Esophagus squamous epithelium (tissue), 4 donors: ENCODE data around the gene PUS7.

Experiments used
- POLR2A ChIP-seq, 4 donors: fragments of 450-650 bp; IDR thresholded peaks; one replicate each; pipeline ENCODE4 v1.6.1; 2017; ENCODE audit warnings: antibody characterized with exemption in 4 of 4, mild to moderate bottlenecking in 4 of 4, moderate library complexity in 3 of 4
- TF ChIP-seq, protein P1 (sequence below), 6 experiments: fragments of 450-650 bp in 4 of 6; fragments of 200-600 bp in 2 of 6; sonication (generic) in 2 of 6; IDR thresholded peaks; one replicate each; pipeline ENCODE4 v1.5.1; 2016 to 2019; ENCODE audit warnings: antibody characterized with exemption in 6 of 6, mild to moderate bottlenecking in 4 of 6, moderate library complexity in 4 of 6

GRCh38 chr7:105489409-105489808 is 32.7 kb downstream of the PUS7 start:
- TF ChIP-seq, protein P1, sequence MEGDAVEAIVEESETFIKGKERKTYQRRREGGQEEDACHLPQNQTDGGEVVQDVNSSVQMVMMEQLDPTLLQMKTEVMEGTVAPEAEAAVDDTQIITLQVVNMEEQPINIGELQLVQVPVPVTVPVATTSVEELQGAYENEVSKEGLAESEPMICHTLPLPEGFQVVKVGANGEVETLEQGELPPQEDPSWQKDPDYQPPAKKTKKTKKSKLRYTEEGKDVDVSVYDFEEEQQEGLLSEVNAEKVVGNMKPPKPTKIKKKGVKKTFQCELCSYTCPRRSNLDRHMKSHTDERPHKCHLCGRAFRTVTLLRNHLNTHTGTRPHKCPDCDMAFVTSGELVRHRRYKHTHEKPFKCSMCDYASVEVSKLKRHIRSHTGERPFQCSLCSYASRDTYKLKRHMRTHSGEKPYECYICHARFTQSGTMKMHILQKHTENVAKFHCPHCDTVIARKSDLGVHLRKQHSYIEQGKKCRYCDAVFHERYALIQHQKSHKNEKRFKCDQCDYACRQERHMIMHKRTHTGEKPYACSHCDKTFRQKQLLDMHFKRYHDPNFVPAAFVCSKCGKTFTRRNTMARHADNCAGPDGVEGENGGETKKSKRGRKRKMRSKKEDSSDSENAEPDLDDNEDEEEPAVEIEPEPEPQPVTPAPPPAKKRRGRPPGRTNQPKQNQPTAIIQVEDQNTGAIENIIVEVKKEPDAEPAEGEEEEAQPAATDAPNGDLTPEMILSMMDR (IDR thresholded peaks at IDR 0.05) = no peak
- TF ChIP-seq POLR2A (IDR thresholded peaks at IDR 0.05) = no peak
